Hepatocyte (in vitro differentiated cells): Measurements from ENCODE around the gene RICTOR.

Experiments used
- CTCF ChIP-seq: fragments of 200-600 bp; sonication (generic); IDR thresholded peaks from 2 replicates; pipeline ENCODE4 v1.5.1; 2016; ENCODE audit warnings: antibody characterized with exemption, mild to moderate bottlenecking; ENCODE audit not compliant: poor library complexity
- EZH2phosphoT487 ChIP-seq: fragments of 200-600 bp; sonication (generic); IDR thresholded peaks from one replicate; pipeline ENCODE4 v1.6.1; 2018; ENCODE audit warnings: antibody characterized with exemption, mild to moderate bottlenecking, low read depth, moderate library complexity; ENCODE audit not compliant: unreplicated experiment, severe bottlenecking

GRCh38 chr5:39076101-39076756 is 2.0 kb upstream of the RICTOR start:
- TF ChIP-seq CTCF, result no peak
- no peak for TF ChIP-seq EZH2phosphoT487
